OCI-LY7 (cell line): ENCODE data around the gene CTNNBIP1. TPM values are rescaled to one million over a fixed set of nuclear protein-coding genes. Genes with fewer than 3 reads are reported as not detected.

Experiments
- BruUV-seq: library from RNA; stranded (reverse); fragments of 400-500 nt; replicated peaks from 2 replicates; lab custom pipeline; 2021; lab: Mats Ljungman, UMichigan
- CTCF ChIA-PET: fragments of 300-600 bp; sonication (Branson Sonifier 250); formaldehyde crosslinking; loops from one replicate; lab custom pipeline; 2022; ENCODE audit warnings: antibody characterized with exemption; ENCODE audit not compliant: unreplicated experiment; lab: Charles Lee
- POLR2A ChIA-PET: fragments of 300-600 bp; sonication (Branson Sonifier 250); formaldehyde crosslinking; loops from one replicate; lab custom pipeline; 2022; ENCODE audit warnings: antibody characterized with exemption; lab: Charles Lee
- DNase-seq: peaks from one replicate; pipeline ENCODE4 v3.0.0-alpha.2; 2015; ENCODE audit warnings: low spot score
- H2AFZ ChIP-seq: fragments of 200-600 bp; sonication (generic), shearing (Covaris generic); 2 replicates; pipeline ENCODE4 v1.6.1; 2014; ENCODE audit warnings: mild to moderate bottlenecking, antibody characterized with exemption, low read length, moderate library complexity
- H3K27ac ChIP-seq: fragments of 200-600 bp; sonication (generic); 2 replicates; pipeline ENCODE4 v1.5.1; 2014; ENCODE audit warnings: mixed run types, low read depth, mild to moderate bottlenecking, moderate library complexity, low read length, inconsistent platforms; ENCODE audit not compliant: poor library complexity, severe bottlenecking
- H3K36me3 ChIP-seq: fragments of 200-600 bp; sonication (generic); 2 replicates; pipeline ENCODE4 v1.6.1; 2014; ENCODE audit warnings: mild to moderate bottlenecking, antibody characterized with exemption, low read length, moderate library complexity, mixed read lengths; ENCODE audit not compliant: insufficient read depth
- H3K4me1 ChIP-seq: fragments of 200-600 bp; sonication (generic); 2 replicates; pipeline ENCODE4 v1.5.1; 2014; ENCODE audit warnings: mild to moderate bottlenecking, low read length; ENCODE audit not compliant: insufficient read depth, poor library complexity, severe bottlenecking
- H3K4me2 ChIP-seq: fragments of 200-600 bp; sonication (generic); 2 replicates; pipeline ENCODE4 v1.6.1; 2014; ENCODE audit warnings: mild to moderate bottlenecking, low read length
- H3K4me3 ChIP-seq: fragments of 200-600 bp; sonication (generic); 2 replicates; pipeline ENCODE4 v1.5.1; 2014; ENCODE audit warnings: mild to moderate bottlenecking, low read depth, low read length; ENCODE audit not compliant: poor library complexity, severe bottlenecking
- H3K79me2 ChIP-seq: fragments of 200-600 bp; sonication (generic); 2 replicates; pipeline ENCODE4 v1.6.1; 2016; ENCODE audit warnings: low read depth, mild to moderate bottlenecking, low read length, moderate library complexity, mixed read lengths; ENCODE audit not compliant: insufficient read depth
- H3K9me2 ChIP-seq: fragments of 200-600 bp; sonication (generic); 2 replicates; pipeline ENCODE4 v1.6.1; 2016; ENCODE audit warnings: mild to moderate bottlenecking, low read length, mixed read lengths; ENCODE audit not compliant: insufficient read depth
- H3K9me3 ChIP-seq: fragments of 200-600 bp; sonication (generic); 2 replicates; pipeline ENCODE4 v1.6.1; 2014; ENCODE audit warnings: mild to moderate bottlenecking, mixed run types, low read length, mixed read lengths
- H4K20me1 ChIP-seq: fragments of 200-600 bp; sonication (generic); 2 replicates; pipeline ENCODE4 v1.6.1; 2014; ENCODE audit warnings: mild to moderate bottlenecking, antibody characterized with exemption, low read length, moderate library complexity, mixed read lengths; ENCODE audit not compliant: insufficient read depth
- CTCF ChIP-seq: fragments of 200-600 bp; sonication (generic); conservative IDR thresholded peaks from 2 replicates; pipeline ENCODE4 v1.5.1; 2014; ENCODE audit warnings: mild to moderate bottlenecking, antibody characterized with exemption, low read length, moderate library complexity, mixed read lengths
- EZH2phosphoT487 ChIP-seq: fragments of 200-600 bp; sonication (generic); IDR thresholded peaks from 2 replicates; pipeline ENCODE4 v1.6.1; 2018; ENCODE audit warnings: low read depth, borderline replicate concordance, mild to moderate bottlenecking, mixed run types, antibody characterized with exemption, low read length, moderate library complexity, mixed read lengths
- intact Hi-C: fragments of 100-400 bp; cut with micrococcal nuclease; formaldehyde crosslinking; loops from one replicate; pipeline ENCODE4 v1.10.0; 2022; ENCODE audit not compliant: unreplicated experiment
- total RNA-seq, 2 experiments: library from RNA; depleted of rRNA in 1 of 2; stranded (reverse); fragments of >200 nt in 1 of 2; shearing (Covaris generic) in 1 of 2; gene quantifications; 2 replicates each; pipeline ENCODE4 v1.2.3, GENCODE V29; 2014 to 2022

Gene CTNNBIP1
- total RNA-seq, 2 experiments from 2014 or later, result 14.7 to 17.4 TPM

- no peak for DNase-seq
- BruUV-seq, result TSS peak; percentile 46
- peaks cover 6% of the 10 kb centered on the region for H3K4me1 ChIP-seq
- POLR2A ChIA-PET, result interaction anchor here (0.8 to 1.9 kb wide), 2 partner anchors 8 to 14 kb away, joined by 3 to 4 read pairs; no protein-coding TSS in a partner anchor
- no peaks in the 10 kb centered on the region for H3K9me3 ChIP-seq
- H3K36me3 ChIP-seq, result peaks cover 37% of the 10 kb centered on the region
- H3K4me2 ChIP-seq, result no peak overlapping the region
- H4K20me1 ChIP-seq, result no peaks in the 10 kb centered on the region
- CTCF ChIA-PET, result no interaction called here
- no peaks in the 10 kb centered on the region for H3K9me2 ChIP-seq
- no peak overlapping the region for H3K27ac ChIP-seq
- H3K79me2 ChIP-seq, result no peaks in the 10 kb centered on the region
- no peak overlapping the region for H2AFZ ChIP-seq
- intact Hi-C loops, result no loop called here
- no peak for TF ChIP-seq CTCF
- no peak for TF ChIP-seq EZH2phosphoT487
- no peak overlapping the region for H3K4me3 ChIP-seq
Measured at GRCh38 chr1:9929431-9930385, 19.6 kb upstream of the CTNNBIP1 start.

- TF ChIP-seq CTCF, result no peak
- TF ChIP-seq EZH2phosphoT487, result no peak
- DNase-seq, result no peak
- BruUV-seq, result no TSS peak
- Histone ChIP-seq H3K9me2 (no peaks in the 10 kb centered on the region), H3K4me2 (no peak overlapping the region), H2AFZ (no peak overlapping the region), H3K4me1 (peaks cover 6% of the 10 kb centered on the region), H3K4me3 (no peak overlapping the region), H3K79me2 (no peaks in the 10 kb centered on the region), H3K9me3 (no peaks in the 10 kb centered on the region), H3K36me3 (peaks cover 31% of the 10 kb centered on the region), H4K20me1 (no peaks in the 10 kb centered on the region), H3K27ac (no peak overlapping the region)
- CTCF ChIA-PET, result no interaction called here
- POLR2A ChIA-PET, result no interaction called here
- intact Hi-C loops, result no loop called here
Measured at GRCh38 chr1:9927259-9927658, 17.2 kb upstream of the CTNNBIP1 start.

GRCh38 chr1:9922342-9922741, 12.3 kb upstream of the CTNNBIP1 start:
- Histone ChIP-seq H3K9me2 (no peaks in the 10 kb centered on the region), H3K4me2 (no peak overlapping the region), H3K9me3 (no peaks in the 10 kb centered on the region), H3K4me1 (peaks cover 4% of the 10 kb centered on the region), H3K36me3 (no peaks in the 10 kb centered on the region), H2AFZ (no peak overlapping the region), H4K20me1 (no peaks in the 10 kb centered on the region), H3K27ac (no peak overlapping the region), H3K79me2 (no peaks in the 10 kb centered on the region), H3K4me3 (no peak overlapping the region)
- DNase-seq, result no peak
- POLR2A ChIA-PET, result no interaction called here
- no peak for TF ChIP-seq EZH2phosphoT487
- no peak for TF ChIP-seq CTCF
- no TSS peak for BruUV-seq
- CTCF ChIA-PET, result no interaction called here
- intact Hi-C loops, result no loop called here
